NCI-H146 treated with DMSO at 0.1 percent for 48 hours (cell line): ENCODE results near the gene ING5.
A peak's percentile ranks its signal among the peaks of the same experiment; 100 is the strongest.

Experiments used
- DNase-seq: peaks from one replicate; lab custom pipeline; 2025; ENCODE audit not compliant: unreplicated experiment; lab: John Stamatoyannopoulos, UW

Gene ING5

DNA sequence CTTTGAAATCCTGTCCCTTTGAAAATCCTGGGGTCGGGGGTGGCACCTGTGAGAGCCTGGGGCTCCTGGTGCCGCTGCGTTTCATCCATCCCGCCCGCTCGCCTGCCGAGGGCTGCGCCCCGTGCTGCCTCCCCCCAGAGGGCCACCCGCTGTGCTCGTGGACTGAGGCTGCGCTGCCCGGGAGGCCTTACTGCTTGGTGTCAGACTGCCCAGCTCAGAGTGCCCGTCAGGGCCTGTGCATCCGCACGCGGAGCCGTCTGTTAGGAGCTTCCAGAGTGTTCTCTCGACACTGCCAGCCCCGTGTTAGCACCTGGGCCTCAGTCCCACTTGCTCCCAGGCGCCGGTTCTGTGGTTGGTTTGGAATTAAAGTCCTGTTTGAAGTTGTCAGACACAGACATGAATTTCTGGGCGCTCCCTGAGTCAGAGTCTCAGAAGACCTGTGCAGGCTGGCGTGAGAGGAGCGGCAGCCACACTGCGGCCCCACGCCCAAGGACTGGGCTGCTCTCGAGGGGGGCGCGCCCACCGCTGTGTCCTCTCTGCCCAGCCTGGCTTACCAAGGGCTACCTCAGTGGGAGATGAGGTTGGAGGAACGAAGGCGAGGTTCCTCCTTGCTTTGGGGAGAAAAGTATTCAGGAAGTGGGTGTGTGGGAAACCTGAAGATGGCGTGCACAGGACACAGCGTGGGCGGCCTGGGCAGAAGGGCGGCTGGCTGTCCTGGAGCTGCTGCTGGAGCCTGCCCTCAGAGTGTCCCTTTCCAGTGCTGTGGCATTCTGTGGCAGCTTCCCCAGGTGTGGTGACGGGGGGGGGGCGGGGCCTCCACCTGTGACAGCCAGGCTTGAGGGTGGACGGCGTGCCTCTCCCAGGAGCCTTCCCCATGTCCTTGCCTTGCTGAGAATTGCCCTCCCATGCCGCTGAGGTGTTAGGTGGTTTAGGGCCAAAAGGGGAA is 29.3 kb upstream of the ING5 start:
- no peak for DNase-seq

DNA sequence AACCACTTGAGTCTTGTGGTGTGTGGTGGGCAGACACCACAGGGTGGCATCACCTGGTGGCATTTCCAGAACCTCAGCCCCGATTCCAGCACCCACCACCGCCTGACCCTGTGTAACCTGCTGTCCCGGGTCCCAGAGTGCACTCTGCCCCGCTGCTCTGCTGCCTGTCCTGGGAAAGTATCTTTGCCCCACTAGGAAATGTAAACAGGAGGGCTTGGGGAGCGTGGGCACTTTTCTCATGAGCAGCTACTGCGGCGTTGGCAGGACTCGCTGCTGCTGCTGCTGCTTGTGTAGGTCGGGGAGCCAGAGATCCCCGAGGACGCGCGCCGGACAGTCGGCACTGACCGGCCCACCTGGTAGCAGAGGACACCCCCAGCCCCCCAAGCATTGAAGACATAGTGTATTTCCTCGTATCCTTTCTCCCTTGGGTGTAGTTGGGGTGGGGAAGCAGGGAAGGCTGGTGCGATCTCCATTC is 28.6 kb upstream of the ING5 start:
- no peak for DNase-seq

DNA sequence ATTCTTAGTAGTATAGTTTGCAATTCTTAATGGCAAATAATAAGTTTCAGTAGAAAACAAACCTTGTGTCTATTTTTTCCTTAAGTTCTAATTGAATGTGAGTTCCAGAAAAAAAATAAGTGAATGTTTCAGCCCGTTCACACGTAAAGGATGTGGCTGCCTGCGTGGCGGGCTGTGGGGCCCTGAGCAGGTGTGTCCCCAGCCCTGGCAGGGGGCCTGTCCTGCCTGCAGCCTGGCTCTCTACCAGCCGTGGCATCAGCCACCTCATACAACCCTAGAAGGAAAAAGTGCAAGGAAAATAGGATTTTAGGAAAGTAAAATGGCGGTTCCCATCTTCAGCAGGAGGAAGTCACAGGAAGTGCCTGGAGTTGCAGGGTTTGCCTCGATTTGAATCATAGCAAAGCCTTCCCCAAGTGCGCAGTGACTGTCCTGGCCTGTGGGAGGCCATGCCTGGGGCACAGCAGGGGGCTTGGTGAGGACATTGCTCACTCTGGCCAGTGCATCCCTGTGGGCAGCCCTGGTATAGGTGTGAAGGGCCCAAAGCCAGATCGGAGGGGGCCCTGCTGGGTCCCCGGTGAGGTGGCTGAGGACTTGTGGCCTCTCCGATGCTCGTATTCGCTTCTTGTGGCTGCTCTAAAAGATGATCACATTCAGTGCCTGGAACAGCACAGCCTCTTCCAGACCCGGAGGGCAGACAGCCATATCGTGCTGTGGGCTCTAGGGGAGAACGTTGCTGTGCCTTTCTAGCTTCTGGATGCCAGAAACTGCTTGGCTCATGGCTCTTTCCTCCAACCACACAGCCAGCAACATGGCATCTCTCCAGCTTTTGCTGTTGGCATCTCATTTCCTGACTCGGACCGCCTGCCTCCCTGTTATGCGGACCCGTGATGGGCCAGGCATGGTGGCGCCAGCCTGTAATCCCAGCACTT is 27.8 kb upstream of the ING5 start:
- no peak for DNase-seq

DNA sequence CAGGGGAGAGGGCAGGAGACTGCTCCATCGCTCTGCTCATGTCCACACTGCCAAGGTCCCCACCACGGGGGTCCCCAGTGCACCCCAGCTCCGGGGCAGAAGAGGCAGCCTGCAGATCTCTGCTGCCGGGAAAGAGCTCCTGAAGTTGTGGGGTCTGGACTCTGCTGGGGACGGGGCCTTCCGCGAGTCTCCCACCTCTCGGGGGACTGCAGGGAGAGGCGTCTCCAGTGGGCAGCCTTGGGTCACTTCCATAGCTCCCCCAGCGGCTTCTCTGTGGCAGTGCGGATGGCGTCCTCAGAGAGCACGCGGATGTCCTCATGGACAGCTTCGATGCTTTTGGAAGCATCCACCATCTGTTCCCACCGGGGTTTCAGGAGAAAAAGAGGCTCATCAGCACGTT is 26.0 kb upstream of the ING5 start:
- DNase-seq: no peak

DNA sequence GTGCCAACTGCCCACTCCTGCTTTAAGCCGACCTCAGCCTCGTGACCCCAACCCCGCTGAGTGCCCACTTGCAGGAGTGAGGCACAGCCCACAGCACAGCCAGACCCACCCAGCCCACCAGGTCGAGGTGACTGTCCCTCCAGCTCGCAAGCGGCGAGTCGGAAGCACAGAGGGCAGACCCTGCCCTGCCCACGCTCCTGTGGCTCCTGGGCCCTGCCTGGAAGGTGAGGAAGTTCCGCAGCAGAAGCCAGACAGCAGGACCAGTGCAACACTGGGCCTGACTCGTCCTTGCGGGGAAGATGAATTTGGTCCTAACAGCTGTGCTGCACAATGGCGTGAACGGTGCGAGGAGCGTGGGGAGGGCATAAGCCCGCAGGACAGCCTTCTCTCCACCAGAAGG is 25.2 kb upstream of the ING5 start:
- DNase-seq: no peak

DNA sequence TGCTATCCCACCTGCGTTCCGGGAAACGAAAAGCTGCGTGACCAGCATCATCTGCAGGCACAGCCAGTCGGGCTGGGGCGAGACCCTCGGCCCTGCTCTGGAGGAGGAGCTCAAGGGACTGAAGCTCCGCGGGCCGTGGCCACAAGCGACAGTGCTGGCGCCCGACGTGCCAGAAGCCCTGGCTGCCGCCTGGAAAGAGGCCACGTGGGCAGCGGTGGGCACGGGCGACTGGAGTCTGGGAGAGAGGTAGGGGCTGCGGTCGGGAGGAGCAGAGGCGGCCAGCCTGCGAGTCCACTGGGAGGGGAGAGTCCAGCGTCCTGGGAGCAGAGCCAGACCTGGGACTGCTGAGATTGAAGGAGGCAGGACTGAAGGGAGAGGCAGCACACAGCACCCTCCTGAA is 24.4 kb upstream of the ING5 start:
- DNase-seq: no peak

DNA sequence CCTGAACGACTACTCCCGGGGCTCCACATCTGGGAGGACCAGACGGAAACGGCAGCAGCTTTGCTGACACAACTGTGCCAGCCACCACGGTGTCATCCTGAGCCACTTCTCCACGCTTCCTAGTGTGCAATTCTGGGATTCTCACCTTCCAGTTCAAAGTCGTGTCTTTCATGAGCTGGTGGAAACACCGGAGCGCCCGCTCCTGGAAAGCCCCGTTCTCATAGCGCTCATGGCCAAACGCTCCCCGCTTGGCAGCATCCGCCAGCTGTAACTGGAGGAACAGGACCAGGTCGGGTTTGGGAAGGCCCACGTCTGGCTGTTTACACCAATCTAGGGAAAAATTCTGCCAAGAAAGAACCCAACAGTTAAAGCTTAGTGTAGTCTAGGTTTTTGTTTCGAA is 23.5 kb upstream of the ING5 start:
- DNase-seq: no peak

DNA sequence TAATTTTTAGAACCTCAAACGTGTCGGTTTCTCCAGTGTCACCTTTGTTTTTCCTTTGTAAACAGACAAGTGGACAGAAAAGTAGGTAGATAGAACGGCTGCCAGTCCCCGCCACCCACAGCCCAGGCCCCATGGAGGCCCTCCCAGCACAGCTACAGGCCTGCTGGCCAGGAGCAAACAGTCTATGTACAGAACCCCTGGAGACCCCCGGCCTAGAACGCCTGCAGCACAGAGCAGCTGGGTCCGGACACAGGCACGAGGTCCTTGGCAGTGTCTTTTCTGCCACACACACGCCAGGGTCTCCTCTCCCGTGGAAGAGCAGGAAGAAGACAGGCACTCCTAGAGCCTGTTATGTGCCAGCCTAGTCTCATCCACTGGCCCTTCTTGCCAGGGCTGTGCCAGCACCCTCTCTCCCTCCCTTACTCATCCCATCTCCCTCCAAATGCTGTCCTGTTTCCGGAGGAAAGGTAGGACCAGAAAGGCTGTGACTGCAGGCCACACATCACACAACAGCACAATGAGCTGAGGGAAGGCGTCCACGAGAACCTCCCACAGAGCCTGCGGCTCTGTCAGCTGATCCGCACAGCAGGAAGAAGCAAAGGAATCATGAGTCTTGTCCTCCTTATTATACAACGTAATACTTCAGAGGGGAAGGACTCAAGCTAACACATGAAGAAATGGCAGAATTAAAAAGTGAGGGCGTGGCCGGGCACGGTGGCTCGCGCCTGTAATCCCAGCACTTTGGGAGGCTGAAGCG is 22.9 kb upstream of the ING5 start:
- no peak for DNase-seq

DNA sequence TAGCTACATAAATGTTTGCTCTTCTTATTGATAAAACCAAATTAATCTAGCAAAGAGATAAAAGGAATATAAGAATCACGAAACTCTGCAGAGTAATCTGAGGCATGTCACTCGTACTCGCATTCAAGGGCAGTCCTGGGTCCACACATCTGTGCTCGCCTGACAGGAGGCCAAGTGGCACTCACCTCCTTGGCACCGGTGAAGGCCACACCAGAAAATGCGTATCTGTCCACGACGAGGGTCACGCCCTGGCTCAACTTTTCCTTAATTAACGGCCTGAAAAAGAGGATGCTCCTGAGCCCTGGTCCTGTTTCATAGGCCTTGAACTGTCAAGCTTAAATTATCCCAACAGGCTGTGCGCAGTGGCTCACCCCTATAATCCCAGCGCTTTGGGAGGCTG is 21.8 kb upstream of the ING5 start:
- no peak for DNase-seq

DNA sequence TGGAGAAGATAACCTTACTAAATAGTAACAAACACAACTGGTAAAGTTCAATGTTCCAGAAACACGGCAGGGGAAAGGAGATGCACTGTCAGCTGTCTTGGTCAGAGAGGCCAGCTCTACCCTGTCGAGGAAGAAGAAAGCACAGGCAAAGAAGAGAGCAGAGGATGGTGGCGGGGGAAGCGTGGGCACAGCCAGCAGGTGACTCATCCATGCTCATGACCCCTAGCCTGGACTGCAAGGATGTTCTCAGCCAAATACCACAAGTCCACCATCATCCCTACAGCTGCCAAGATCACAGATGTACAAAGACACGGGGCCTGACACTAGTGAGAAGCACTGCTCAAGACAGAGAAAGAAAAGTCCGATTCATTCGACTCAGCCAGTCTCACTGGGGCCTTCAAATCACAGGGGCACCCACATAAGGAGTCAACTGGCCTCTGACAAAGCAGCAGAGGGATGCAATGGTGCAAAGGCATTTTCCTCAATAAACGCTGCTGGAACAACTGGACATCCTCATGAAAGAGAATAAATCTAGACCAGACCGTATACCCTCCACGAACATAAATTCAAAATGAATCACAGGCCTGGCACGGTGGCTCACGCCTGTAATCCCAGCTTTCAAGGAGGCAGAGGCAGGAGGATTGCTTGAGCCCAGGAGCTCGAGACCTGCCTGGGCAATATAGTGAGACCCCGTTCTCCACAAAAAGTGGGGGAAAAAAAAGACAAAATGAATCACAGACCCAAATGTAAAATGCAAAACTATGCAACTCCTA is 20.8 kb upstream of the ING5 start:
- DNase-seq: no peak

DNA sequence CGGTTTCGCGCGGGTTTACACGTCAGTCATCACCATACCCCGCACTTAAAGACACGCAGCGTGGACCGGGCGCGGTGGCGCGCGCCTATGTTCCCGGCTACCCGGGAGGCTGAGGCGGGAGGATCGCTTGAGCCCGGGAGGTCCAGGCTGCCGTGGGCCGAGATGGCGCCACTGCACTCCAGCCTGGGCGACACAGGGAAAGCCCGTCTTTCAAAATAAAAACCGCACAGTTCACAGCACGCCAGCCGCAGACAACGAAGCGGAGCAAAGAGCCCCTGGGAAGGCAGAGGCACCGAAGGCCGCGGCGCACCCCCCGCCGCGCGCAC is 15.6 kb upstream of the ING5 start:
- DNase-seq: no peak

DNA sequence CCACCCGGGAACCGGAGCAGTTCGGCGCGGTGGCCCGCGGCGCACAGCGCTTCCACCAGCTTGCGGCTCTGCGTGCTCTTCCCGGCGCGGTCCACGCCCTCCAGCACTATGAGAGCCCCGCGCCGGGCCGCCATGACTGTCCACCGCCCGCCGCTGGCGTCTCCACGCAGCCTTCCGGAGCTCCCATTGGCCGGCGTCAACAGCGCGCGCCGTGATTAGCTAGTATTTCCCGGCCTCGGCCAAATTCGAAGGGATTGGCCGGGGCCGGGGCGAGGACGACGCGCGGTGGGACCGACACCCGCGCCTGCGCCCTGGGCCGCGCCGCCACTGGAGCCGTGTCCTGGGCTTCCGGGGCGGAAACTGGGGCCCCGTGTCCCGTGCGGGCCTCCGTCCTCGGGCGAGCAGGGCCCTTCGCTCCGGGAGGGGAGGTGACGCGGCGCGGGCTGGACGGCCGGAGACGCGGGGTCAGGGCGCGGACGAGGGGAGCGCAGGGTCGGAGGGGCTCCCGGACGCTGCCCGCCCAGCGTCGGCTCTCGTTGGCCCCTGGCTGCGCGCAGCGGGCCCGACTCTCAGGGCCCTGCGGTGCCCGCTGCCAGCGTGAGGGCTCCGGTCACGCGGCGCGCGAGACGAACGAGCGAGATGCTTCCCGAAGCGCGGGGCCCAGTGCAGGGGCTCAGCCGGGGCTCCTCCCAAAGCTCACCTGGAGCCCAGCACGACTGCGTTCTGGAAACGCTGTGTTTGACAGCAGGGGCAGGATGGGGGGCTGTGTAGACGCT is 15.0 kb upstream of the ING5 start, which contains the start of gene DTYMK:
TSS of gene DTYMK (minus strand) at position 166 of the 776 bp plus-strand sequence. CDS start at position 134, 32 bp downstream.
- DNase-seq: peak; percentile 79

DNA sequence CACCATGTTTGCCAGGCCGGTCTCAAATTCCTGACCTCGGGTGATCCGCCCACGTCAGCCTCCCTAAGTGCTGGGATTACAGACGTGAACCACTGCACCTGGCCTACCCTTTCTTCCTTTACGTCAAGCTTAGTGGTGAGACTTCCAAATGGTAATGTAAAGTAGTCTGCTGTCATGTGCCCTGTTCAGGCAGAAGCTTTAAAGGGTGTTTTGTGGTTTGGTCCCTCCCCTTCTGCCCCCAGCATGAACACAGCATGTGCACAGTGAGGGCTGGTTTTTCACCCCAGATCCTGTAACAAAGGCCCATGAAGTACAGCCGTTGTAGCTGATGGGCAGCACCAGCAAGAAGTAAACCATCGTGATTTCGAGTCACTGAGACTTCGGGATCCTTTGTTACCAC is 12.5 kb upstream of the ING5 start:
- DNase-seq: no peak

DNA sequence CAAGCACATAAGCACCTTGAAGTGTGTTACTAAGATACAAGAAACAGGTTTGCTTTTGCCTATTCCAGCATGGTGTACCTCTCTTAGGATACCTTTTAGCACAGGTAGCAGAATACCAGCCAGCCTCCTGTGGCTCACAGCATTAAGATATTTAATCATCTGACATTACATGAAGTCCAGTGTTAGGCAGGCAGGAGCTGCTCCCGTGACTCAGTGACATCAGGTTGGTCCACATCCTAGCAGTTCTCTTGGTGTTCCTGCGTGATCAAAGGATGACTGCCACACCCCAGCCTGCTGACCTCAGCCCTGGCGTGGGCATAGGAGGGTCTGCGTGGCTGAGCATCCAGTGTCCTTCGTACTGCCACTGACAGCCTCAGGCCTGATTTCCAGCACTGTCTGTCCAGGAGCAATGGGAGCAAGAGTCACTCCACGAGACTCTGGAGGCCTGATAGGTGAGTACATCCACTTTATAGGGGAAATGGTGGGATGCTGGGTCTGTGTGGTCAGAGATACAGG is 11.6 kb upstream of the ING5 start:
- no peak for DNase-seq

DNA sequence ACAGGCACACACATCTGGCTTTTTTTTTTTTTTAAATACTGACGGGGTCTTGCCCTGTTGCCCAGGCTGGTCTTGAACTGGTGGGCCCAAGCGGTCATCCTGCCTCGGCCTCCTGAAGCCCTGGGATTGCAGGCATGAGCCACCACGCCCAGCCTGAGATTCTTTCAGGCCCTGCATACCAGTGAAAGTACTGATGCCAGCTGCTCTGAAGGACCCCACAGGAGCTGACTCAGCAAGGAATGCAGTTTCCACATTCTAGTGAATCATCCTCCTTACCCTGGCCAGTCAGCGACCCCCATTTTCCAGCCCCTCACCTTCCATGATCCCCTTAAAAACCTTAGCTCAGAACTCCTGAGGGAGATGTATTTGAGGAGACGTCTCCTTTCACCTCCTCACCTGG is 9.4 kb upstream of the ING5 start:
- DNase-seq: no peak

DNA sequence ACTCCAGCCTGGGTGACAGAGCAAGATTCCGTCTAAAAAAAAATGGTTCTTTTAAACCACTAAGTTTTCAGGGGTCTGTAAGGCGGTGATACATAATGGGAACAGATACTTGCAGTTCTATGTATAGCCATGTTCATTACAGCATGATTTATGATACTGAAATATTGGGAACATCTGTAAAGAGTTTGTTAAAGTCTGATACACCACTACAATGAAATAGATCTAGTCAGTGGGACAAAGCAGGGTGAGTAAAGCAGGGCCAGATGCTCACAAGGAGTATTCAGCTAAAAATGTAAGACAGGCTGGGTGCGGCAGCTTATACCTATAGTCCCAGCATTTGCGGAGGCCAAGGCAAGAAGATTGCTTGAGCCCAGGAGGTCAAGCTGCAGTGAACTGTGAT is 6.2 kb upstream of the ING5 start:
- no peak for DNase-seq

DNA sequence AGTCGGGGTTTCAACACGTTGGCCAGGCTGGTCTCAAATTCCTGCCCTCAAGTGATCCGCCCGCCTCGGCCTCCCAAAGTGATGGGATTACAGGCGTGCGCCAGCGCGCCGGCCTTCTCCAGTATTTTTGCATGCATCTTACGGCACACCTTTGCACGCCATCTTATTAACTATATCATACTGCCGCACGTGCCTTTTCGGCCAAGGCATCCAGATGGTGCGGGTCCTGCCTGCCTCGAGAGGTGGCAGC is 765 bp upstream of the ING5 start:
- peak; percentile 62 for DNase-seq

DNA sequence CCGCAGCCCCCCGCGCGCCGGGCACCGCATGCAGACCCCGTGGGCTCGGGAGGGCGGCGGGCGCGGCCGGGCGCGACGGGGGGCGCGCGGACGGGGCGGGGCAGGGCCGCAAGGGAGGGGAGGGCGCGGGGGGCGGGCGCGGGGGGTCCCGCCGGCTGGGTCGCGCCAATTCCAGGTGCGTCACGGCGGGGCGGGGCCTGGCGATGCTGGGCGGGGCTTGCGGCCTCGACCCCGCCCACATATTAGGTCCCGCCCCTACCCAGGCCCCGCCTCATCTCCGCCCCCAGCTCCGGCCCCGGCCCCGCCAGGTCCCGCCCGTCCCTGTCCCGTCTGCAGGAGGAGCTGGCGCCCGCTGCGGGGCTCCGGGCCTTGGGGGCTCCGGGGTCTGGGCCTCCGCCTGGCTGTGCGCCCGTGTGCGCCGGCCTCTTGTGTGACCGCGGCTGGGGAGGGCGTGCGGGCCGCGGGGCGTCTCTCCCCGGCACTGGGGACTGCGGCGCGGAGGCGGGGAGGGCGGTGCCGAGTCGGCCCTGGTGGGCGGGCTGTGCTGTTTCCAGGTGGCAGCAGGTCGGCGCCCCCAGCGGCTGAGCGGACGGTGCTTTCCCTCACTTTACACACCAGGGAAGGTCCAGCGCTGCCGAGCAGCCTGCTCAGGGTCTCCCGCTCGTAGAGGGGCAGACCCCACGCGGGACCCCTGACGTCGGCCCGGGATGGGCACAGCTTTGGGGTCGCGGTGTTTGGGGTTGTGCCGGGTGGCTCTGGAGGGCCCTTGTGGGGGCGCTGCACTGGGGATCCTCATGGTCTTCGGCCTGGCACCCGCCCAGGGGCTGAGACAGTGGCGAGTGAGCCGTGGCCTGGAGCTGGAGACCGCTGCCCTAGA is 554 bp downstream of the ING5 start:
- peak; percentile 37 for DNase-seq
